Stimulated activated CD8-positive, alpha-beta memory T cell treated with anti-CD3 and anti-CD28 coated beads, Interleukin-4, amount 100 ng/mL, for 48 hours (primary cell): Measurements from ENCODE around the gene CEMIP.
"Not testable (repeated sequence)": the region's sequence is repeated elsewhere in the genome, so short reads cannot be mapped to it uniquely, and the experiment has no call there.

Experiments used
- DNase-seq: peaks from one replicate; pipeline ENCODE4 v3.0.0-alpha.2; 2020

CEMIP gene

DNA sequence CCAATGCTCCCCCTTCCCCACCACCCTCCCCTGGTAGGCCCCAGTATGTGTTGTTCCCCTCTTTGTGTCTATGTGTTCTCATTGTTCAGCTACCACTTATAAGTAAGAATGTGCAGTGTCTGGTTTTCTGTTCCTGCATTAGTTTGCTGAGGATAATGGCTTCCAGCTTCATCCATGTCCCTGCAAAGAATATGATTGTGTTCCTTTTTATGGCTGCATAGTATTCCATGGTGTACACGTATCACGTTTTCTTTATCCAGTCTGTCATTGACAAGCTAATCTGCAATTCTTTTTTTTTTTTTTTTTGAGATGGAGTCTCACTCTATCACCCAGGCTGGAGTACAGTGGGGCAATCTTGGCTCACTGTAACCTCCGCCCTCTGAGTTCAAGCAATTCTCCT is 15.9 kb upstream of the CEMIP start:
- DNase-seq = not testable (repeated sequence)

DNA sequence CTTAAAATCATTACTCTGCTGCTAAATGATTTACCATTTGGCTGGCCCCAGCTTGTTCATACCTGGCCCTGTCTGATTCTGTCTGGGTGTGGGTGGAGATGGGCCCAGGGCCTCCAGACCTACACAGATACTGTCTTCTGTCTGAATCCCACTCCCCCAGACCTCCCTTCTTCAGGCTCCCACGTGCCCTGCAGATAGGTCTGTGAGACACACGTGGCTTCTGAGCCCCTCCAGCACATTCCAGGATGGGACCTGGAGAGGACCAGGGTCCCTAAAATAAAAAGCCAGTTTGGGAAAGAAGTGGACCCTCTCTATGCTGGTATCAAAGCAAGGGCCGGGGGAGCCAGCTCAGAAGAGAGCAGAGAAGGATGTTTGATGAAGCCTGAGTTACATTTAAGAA is 14.6 kb upstream of the CEMIP start:
- DNase-seq = no peak

DNA sequence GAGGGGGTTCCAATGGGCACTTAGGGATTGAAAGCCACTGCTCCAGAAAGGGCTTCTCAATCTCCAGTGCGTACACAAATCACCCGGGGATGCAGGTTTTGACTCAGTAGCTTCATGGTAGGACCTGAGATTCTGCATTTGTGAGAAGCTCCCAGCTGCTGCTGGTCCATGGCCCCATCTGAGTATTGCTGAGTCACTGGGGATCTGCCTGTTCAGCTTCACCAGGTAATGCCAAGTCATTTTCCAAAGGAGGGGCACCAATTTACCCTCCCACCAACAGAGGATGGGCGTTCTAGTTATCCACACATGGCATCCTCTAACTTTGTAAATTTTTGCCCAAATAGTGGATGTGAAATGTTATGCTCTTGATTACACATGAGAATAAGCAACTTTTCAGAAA is 12.9 kb upstream of the CEMIP start:
- no peak for DNase-seq

DNA sequence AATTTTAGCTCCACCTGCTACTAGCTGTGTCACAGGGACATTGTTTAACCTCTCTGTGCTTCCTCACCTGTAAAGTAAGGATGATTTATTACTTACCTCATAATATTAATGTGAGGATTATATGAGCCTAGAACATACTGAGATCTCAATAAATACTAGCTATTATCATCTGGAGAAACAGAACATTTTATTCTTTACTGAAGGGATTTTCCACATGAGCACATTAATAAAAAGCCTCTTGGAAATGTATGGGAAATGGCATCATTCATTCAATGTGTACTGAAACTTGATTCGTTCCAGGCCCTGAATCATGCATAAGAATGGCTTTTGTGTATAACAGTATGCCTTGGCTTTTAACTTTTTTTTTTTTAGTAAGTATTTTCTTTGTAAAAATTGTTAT is 11.0 kb upstream of the CEMIP start:
- DNase-seq = no peak

DNA sequence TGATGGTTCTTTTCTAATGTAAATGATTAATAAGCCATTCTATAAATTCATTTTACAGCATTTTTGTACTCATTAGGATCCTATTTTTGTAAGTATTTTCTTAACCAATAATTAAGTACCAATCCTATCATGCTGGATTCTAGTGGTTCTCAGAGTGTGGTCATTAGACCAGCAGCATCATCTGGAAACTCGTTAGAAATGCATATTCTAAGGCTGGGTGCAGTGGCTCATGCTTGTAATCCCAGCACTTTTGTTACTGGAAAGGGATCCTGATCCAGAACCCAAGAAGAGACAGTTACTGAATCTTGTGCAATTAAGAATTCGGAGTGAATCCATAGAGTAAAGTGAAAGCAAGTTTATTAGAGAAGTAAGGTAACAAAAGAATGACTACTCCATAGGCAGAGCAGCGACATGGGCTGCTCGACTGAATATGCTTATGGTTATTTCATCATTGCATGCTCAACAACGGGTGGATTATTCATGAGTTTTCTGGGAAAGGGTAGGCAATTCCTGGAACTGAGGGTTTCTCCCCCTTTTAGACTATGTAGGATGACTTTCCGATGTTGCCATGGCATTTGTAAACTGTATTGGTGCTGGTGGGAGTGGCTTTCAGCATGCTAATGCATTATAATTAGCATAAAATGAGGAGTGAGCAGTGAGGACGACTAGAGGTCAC is 9.9 kb upstream of the CEMIP start:
- DNase-seq = no peak

DNA sequence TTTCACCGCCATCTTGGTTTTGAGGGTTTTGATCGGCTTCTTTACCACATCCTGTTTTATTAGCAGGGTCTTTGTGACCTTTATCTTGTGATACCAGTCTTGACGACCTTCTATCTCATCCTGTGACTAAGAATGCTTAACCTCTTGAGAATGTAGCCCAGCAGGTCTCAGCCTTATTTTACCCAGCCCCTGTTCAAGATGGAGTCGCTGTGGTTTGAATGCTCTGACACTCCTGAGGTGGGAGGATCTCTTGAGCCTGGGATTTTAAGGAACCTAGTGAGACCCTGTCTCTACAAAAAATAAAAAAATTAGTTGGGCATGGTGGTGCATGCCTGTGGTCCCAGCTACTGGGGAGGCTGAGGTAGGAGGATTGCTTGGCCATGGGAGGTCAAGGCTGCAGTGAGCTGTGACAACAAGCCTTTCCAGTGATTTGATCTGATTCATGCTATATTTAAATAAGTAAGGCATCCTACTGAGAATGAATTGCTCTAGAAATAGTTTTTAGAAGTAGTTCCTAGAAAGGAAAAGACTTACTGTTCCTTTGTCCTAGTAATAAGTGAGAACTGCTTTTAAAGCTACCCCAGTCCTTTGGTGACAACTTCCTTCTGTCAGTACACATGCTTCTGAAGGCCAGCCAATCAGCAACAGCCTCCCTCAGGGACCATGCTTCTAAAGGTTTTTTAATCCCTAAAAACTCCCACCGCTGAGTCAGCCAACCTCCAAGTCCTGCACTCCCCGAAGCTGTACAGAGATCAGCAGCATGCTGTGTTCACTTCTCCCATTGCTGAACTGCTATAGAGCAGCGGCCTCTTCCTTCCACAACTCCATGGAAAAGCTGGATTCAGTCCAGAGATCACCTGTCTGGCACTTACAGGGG is 9.1 kb upstream of the CEMIP start:
- DNase-seq = no peak

DNA sequence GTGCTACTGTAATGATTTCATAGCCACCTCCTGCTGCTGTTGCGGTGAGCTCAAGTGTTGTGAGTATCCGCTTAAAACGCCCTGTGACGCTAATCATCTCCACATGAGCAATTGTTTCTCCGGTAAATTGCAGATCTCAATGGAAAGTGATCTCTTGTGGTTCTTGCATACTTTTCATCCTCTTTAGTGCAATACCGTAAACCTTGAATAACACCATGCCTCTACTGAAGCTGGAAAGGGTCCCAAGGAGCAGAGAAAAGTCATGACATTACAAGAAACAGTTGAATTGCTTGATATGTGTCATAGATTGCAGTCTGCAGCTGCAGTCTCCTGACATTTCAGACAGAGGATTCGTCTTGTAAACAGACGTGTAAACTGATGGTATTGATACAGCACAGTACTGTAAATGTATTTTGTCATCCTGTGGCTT is 6.0 kb upstream of the CEMIP start:
- DNase-seq = no peak

DNA sequence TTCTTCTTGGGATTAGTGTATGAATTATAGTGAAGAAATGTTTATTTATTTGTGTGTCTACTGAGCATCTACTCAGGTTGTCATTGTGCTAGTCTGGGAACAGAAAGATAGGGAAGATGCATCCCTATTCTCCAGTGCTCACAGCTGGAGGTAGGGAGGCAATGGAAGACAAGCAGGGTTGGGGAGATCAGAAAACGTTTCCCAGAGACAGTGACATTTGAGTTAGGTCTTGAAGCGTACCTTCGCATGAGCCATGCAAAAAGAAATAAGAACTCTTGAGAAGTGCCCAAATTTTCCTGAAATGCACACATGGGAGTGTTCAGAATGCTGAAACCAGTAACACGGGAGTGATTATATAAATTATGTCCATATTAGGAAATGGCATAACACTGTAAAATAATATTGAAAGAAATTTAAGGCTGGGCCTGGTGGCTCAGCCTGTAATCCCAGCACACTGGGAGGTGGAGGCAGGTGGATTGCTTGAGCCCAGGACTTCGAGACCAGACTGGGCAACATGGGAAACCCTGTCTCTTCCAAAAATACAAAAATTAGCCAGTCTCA is 5.3 kb upstream of the CEMIP start:
- DNase-seq = no peak

DNA sequence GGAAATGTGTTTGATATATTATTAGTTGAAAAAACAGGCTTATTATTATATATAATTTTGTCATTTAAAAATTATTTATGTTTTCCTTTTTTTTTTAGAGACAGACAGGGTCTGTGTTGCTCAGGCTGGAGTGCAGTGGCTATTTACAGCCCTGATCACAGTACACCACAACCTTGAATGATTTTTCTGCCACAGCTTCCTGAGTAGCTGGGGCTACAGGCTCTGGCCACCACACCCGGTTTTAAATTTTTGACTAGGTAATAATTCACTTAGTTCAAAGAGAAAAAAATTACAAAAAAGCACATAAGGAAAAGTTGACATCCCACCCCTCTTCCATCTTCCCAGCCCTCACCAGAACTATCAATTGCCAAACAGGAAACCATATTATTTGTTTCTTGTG is 4.7 kb upstream of the CEMIP start:
- DNase-seq = no peak

DNA sequence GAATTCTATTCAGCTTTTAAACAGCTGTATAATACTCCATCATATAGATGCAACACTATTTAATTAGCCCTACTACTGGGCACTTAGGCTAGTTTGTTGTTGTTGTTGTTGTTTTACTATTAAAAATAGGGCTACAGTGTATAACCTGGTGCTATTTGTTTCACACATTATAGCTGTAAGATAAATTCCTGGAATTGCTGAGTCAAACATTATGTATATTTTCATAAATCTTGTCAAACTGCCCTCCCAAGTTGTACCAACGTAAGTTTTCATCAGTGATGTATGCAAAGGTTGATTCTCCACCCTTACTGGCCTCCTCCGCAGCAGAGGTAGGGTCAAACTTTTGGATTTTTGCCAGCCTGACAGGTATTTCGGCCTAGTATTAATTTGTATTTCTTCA is 3.8 kb upstream of the CEMIP start:
- DNase-seq = no peak

DNA sequence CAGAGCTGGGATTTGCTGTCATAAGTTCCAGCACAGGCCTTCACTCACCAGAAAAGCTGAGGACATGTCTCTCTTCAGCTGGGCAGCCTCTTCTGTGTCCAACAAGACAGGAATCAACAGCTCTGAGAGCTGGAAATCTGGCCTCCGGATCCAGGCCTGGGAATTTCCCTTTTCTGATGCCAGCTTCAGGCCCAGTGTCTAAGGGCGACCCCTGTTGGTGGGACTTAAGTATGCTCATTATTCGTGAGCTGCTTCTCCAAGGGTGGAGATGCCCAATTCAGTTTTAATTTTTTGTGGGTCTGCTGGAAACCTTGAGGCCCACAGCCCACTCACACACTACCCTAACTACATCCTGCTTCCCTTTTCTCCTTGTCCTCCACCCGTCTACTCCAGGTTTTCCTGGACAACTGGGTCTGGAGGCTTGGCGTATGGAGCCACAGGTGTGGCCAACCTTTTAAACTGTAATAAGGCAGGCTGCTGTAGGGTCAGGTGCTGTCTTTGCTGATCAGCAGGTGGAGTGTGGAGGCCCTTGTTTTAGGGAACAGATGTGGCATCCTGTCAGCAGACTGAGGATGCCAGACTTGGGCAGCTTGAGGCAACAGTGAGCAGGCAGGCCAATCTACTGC is 2.6 kb upstream of the CEMIP start:
- peak; percentile 80 for DNase-seq

DNA sequence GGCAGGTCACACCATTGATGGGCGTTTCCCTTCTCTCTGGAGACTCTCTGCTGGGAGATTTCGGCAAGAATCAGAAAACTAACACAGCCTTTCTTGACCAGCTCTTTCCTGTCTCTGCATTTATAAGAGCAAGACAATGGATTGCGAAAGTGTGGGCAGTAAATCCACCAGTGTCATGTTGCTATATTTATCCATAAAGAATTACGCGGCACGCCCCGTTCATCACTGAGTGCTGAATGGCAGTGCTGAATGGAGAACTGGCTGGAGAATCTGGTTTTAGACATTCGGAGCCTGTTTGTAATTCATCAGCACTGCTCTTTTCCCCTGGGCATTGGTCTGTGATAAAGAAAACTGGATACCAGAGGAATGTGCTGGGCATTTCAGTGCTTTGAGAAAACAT is 2.0 kb upstream of the CEMIP start:
- DNase-seq = no peak

DNA sequence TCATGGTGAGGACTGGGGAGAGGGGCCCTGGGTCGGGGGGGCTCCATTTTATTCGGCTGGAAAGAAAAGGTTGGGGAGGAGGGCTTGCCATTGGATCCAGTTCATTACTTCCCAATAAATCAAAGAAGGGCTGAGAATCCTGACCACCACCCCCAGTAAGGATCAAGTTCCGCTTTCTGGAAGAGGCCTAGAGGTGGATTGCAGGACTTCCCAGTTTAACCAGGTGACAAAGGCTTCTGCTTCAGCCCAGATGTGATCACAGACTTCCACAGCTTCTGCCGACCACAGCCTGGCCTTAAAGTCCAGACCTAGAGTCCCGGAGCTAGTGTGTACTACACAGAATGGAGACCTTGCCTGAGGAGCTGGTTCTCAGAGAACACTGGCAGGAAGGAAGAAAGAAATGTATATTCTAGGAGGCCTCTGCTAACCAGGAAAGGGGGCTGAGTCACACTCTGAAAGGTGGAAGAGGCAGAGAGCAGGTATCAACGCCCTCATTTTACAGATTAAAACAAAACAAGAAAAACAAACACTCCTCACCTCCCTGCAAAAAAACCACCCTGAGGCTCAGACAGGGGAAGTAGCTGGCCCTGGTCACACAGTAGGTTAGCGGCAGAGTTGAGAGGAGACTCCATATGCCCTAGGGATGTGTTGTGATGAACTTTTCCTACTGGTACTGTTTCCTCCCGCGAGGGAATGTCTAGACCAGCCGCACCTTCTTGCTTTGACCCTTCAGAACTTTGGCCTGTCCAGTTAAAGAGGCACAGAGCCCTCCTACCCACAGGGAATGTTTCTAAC is 1.1 kb upstream of the CEMIP start:
- DNase-seq = no peak

DNA sequence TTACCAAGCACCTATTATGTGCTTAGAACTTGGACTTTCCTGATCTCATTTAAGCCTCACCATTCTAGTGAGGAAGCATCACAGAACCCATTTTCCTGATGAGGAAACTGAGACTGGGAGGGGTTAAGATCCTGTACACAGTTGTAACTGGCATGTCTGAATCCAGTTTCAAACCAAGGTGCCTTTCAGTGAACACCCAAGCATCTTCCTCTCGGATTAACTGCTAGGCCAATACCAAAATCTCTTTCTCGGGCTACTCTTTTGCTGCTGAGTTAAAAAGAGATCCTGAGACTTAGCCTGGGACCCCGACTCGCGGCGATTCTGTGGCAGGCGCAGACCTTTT is 578 bp upstream of the CEMIP start:
- no peak for DNase-seq

DNA sequence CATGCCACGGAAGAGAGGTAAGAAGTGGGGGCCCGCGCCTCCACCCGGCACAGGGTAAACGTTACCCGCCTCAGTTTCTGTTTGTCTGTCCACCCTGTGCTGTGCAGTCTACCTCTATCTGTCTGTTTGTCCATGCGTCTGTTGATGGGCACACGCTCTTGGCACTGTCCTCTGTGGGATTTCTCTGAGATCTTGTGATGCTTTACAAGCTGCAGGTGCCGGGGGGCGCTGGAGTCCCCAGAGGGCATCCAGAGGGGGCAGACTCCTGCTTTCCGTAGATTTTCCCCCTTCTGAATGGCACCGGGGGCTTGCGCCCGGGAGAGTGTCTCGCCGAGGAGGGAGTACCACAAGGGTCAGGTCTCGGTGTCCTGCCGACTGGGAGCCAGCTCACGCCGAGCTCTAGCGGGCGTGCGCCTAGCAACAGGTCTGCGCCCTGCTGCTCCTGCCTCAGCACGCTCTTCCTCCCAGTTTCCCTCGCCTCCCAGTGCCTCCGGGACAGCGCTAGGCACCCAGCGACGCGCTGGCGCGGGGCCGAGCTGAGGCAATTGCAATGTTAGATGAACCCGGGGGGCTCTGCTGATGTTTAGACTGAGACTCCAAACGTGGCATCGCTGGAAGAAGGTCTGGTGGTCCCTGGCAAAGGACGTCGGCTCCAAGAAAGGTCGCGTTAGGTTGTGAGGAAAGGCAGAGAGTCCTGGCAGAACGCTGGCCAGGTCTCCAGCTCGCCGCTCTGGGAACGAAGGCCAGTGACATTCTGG is 667 bp downstream of the CEMIP start:
- no peak for DNase-seq

DNA sequence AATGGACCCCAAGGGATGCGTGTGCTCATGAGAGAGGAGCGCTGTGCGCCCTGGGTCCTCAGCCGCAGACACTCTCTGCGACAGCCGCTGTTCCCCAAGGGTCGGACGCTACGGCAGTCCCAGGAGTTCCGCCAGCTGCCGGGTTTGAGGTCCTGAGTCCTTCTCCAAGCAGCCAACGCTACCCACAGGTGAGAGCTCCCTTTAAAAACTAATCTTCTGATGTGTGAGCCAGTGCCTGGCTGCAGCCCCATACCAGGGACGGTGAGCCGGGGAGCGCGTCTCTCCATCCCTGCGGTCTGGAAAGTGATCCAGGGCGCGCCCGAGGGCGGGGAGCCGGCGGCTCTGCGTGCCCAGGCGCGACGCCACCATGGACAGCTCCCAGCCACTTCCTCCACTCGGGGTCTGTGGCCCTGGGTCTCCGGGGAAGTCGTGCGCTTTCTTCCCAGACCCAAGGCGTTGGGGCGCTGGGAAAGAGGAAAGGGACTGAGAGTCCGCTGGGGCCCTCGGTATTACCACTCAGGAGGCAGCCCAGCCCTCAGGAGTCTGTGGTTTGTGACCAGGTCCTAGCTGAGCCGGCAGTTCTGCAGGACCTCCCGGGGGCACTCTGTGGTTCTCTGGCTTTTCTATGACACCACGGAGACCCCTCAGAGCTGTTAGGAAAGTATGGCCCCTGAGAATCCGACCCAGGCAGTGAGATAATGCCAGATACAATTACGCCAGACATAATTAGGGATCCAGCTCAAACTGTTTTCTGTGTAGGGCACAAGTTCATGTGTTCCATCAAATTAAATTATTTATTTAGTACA is 1.4 kb downstream of the CEMIP start:
- DNase-seq = peak; percentile 60

DNA sequence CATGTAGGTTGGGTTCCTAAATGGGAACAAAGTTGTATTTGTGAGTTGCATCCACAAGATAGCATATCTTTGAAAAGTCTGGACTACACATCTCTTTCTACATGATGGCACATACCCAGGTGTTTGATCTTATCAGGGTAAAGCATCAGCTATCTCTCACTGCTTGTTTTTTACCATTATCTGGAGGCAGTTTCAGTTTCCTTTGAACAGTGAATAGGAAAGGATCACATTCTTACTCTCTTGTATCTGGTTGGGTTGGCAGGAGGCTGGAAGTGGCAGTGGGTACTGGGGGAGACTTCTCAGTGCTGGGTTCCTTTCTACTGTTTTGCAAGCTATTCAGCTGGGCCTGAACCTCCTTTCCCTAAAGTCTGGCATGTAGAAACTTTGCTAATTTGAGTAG is 4.1 kb downstream of the CEMIP start:
- no peak for DNase-seq

DNA sequence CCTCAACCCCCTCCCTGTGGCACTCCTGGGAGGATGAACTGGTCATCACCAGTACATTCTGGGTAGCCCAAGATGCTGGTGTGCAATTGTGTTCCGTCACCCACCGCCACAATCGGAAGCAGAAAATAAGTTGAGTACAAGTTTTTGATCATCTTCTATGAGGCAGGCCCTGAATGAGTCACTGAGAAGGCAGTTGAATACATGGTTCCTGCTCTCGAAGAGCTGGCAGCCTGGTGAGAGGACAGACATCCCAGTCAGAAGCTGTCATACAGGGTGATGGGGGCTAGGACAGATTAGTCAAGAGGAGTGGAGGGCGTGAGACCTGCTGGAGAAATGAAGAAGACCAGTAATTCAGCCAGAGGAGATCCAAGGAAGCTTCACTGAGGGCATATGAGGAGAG is 6.2 kb downstream of the CEMIP start:
- DNase-seq = no peak

DNA sequence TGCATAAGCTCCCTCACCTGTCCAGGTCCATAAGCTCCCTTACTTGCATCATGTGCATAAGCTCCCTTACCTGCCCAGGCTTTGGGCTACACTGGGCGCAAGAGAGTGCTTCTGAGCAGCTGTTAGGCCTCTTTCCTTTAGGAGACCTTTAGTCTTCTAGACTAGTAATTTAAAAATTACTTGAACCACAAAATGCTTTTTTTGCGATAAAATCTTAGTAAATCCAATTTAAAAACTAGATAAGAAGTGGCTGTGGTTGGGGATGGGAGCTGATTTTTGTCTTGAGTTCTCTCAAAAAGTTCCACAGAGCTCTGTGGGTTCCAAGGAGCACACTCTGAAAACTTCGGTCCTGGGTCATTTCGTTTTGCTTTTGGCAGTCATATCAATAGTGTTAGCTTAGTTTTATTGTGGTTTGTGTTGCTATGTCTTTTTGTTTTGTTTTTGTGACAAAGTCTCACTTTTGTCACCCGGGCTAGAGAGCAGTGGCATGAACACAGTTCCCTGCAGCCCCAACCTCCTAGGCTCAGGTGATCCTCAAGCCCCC is 6.7 kb downstream of the CEMIP start:
- no peak for DNase-seq

DNA sequence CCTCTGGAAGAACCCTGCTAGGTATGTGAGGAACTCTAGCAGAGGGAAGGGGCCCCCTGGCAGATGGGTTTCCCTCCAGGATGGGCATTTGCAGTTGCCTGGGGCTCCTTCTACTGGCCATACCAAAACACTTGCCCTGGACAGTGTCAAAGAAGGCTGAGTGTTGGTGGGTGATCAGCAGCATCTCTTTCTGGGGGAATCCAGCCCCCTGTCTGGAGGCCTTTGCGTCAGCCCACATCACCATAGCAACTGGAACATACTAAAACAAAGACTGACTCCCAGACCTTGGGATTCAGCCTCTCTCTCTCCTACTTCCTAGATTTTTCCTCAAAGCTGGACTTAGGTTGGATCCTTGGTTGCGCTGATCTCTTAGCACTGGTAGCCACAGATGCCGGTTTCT is 8.1 kb downstream of the CEMIP start:
- no peak for DNase-seq

DNA sequence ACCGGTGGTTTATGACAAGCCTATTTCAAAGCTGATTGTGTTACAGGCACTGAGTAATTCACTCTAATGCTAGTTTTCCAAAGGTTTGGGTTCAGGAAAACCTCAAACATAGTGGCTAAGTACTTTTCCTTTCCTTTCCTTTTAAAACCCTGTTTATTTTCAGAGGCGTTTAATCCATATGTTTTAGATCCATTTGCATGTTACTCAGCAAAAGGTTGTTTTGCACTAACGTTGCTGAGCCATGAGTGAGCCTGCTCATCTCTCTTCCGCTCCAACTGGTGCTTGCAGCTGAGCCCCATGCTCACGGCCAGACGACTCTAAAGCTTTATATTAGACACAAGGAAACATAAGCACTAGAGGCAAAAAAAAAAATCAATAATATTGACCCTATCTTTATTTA is 9.4 kb downstream of the CEMIP start:
- DNase-seq = no peak
